A549 (cell line): Measurements from ENCODE around the gene KRT7. TPM values are rescaled to one million over a fixed set of nuclear protein-coding genes. Genes with fewer than 3 reads are reported as not detected.
A peak's percentile ranks its signal among the peaks of the same experiment; 100 is the strongest.

ENCODE experiments used
- ATAC-seq, 2 experiments: fragments of 200-7000 bp in 1 of 2; fragments of >200 bp in 1 of 2; cut with Nextera tagmentation in 1 of 2; cut with Tn5 transposase in 1 of 2; 3 replicates each; pipeline versions ENCODE4 v1.8.0 to v1.9.1; 2018 to 2020; ENCODE audit warnings: mild to moderate bottlenecking in 1 of 2, moderate library complexity in 1 of 2
- CTCF ChIA-PET: fragments of 300-600 bp; sonication (Branson Sonifier 250); formaldehyde crosslinking; extraction: SDS; loops from one replicate; lab custom pipeline; 2021; ENCODE audit warnings: antibody characterized with exemption, inconsistent platforms; lab: Yijun Ruan, JAX
- POLR2A ChIA-PET: fragments of 350-600 bp; formaldehyde crosslinking; extraction: SDS; loops from one replicate; lab custom pipeline; 2021; ENCODE audit warnings: antibody characterized with exemption, inconsistent platforms; lab: Yijun Ruan, JAX
- DNase-seq, 2 experiments: peaks; one replicate each; pipeline versions ENCODE4 v3.0.0 to v3.0.0-alpha.2; 2011 to 2016; ENCODE audit warnings: low read depth in 1 of 2, low spot score in 1 of 2
- FAIRE-seq: peaks from 2 replicates; lab custom pipeline; 2011; peaks lifted over from hg19 to GRCh38; lab: Jason Lieb, UNC
- H3K27ac ChIP-seq, 2 experiments: fragments of >200 bp; sonication (Bioruptor Twin); formaldehyde crosslinking; 3 replicates each; pipeline ENCODE4 v1.5.1; 2016 to 2017
- H3K4me1 ChIP-seq: fragments of >200 bp; sonication (Bioruptor Twin); formaldehyde crosslinking; 3 replicates; pipeline ENCODE4 v1.6.1; 2016
- H3K4me2 ChIP-seq: fragments of >200 bp; sonication (Bioruptor Twin); formaldehyde crosslinking; 3 replicates; pipeline ENCODE4 v1.6.1; 2016
- H3K4me3 ChIP-seq: fragments of >200 bp; sonication (Bioruptor Twin); formaldehyde crosslinking; 3 replicates; pipeline ENCODE4 v1.5.1; 2016
- H3K9me3 ChIP-seq: fragments of >200 bp; sonication (Bioruptor Twin); formaldehyde crosslinking; 3 replicates; pipeline ENCODE4 v1.6.1; 2016
- BHLHE40 ChIP-seq: IDR thresholded peaks from 2 replicates; pipeline ENCODE4 v1.6.1; 2012; ENCODE audit warnings: low read depth, low read length, inconsistent platforms
- CBX8 ChIP-seq: fragments of 200-600 bp; sonication (generic); IDR thresholded peaks from 2 replicates; pipeline ENCODE4 v1.6.1; 2016
- CTCF ChIP-seq: fragments of >200 bp; sonication (Bioruptor Twin); formaldehyde crosslinking; IDR thresholded peaks from 3 replicates; pipeline ENCODE4 v1.5.1; 2016
- E2F6 ChIP-seq: IDR thresholded peaks from 2 replicates; pipeline ENCODE4 v1.6.1; 2012; ENCODE audit warnings: low read depth, borderline replicate concordance
- EHMT2 ChIP-seq: fragments of 200-600 bp; sonication (generic); IDR thresholded peaks from 2 replicates; pipeline ENCODE4 v1.6.1; 2016; ENCODE audit warnings: antibody characterized with exemption, low read depth, mild to moderate bottlenecking, moderate library complexity
- ELK1 ChIP-seq: fragments of 150-350 bp; IDR thresholded peaks from 2 replicates; pipeline ENCODE4 v1.6.1; 2014; ENCODE audit warnings: low read depth, mild to moderate bottlenecking, low read length
- GATA3 ChIP-seq: IDR thresholded peaks from 2 replicates; pipeline ENCODE4 v1.6.1; 2012; ENCODE audit warnings: borderline replicate concordance
- HES2 ChIP-seq: fragments of >200 bp; sonication (Bioruptor Twin); formaldehyde crosslinking; IDR thresholded peaks from 2 replicates; pipeline ENCODE4 v1.6.1; 2016
- HOXA7 ChIP-seq: fragments of 250-450 bp; sonication (Bioruptor Pico); IDR thresholded peaks from 2 replicates; pipeline ENCODE4 v1.5.0; 2020; ENCODE audit warnings: mild to moderate bottlenecking, moderate library complexity
- HOXB13 ChIP-seq: fragments of 250-450 bp; sonication (Bioruptor Pico); IDR thresholded peaks from 2 replicates; pipeline ENCODE4 v1.5.0; 2020; ENCODE audit warnings: low read depth, mild to moderate bottlenecking, moderate library complexity
- JUN ChIP-seq, 2 experiments: fragments of >200 bp; sonication (Bioruptor Twin); formaldehyde crosslinking; IDR thresholded peaks; 2 replicates in 1 of 2; 3 replicates in 1 of 2; pipeline ENCODE4 v1.6.1; 2016 to 2017
- MAZ ChIP-seq: fragments of 150-350 bp; IDR thresholded peaks from 2 replicates; pipeline ENCODE4 v1.6.1; 2014; ENCODE audit warnings: antibody characterized with exemption, low read depth, low read length, borderline replicate concordance
- NPAS2 ChIP-seq: fragments of 250-450 bp; sonication (Bioruptor Pico); IDR thresholded peaks from 2 replicates; pipeline ENCODE4 v1.8.0; 2022; ENCODE audit warnings: mild to moderate bottlenecking, moderate library complexity, borderline replicate concordance
- PHF8 ChIP-seq: fragments of 200-600 bp; sonication (generic); IDR thresholded peaks from 2 replicates; pipeline ENCODE4 v1.6.1; 2016; ENCODE audit warnings: low read depth, mild to moderate bottlenecking, antibody characterized with exemption, moderate library complexity, borderline replicate concordance
- POLR2A ChIP-seq: IDR thresholded peaks from 2 replicates; pipeline ENCODE4 v1.6.1; 2012; ENCODE audit warnings: mild to moderate bottlenecking, low read length
- RAD21 ChIP-seq, 2 experiments: fragments of >200 bp in 1 of 2; sonication (Bioruptor Twin) in 1 of 2; formaldehyde crosslinking in 1 of 2; IDR thresholded peaks in 1 of 2; conservative IDR thresholded peaks in 1 of 2; 2 replicates in 1 of 2; 3 replicates in 1 of 2; pipeline ENCODE4 v1.6.1; 2012 to 2018; ENCODE audit warnings: inconsistent platforms in 1 of 2
- RCOR1 ChIP-seq: fragments of 150-350 bp; IDR thresholded peaks from 2 replicates; pipeline ENCODE4 v1.6.1; 2014; ENCODE audit warnings: antibody characterized with exemption, low read length, low read depth
- REST ChIP-seq: fragments of 200-600 bp; sonication (generic); IDR thresholded peaks from 2 replicates; pipeline ENCODE4 v1.6.1; 2016; ENCODE audit warnings: antibody characterized with exemption, mild to moderate bottlenecking, moderate library complexity
- RFX5 ChIP-seq: fragments of 450-650 bp; IDR thresholded peaks from 2 replicates; pipeline ENCODE4 v1.7.1; 2014; ENCODE audit warnings: antibody characterized with exemption, mild to moderate bottlenecking, moderate library complexity
- TFCP2L1 ChIP-seq: fragments of 250-450 bp; sonication (Bioruptor Pico); IDR thresholded peaks from 2 replicates; pipeline ENCODE4 v1.5.0; 2021; ENCODE audit warnings: mild to moderate bottlenecking
- ZNF302 ChIP-seq: fragments of 250-450 bp; sonication (Bioruptor Pico); IDR thresholded peaks from 2 replicates; pipeline ENCODE4 v1.9.0; 2021; ENCODE audit warnings: inconsistent platforms, mild to moderate bottlenecking, moderate library complexity
- WGBS: methylation state at CpG from one replicate; pipeline ENCODE4 v1.1.6; 2017; ENCODE audit errors: missing lambda C conversion rate; 5-methylcytosine and 5-hydroxymethylcytosine counted together
- polyA plus RNA-seq, 4 experiments: library from polyadenylated mRNA; depleted of rRNA in 3 of 4; stranded (reverse); fragments of >200 nt; fragmentation: RNase III in 1 of 4; extraction: RNeasy Plus Mini Kit Qiagen cat#74134 plus additional on column Dnase treatment in 1 of 4; gene quantifications; 2 replicates in 3 of 4; 3 replicates in 1 of 4; pipeline ENCODE4 v1.2.3, GENCODE V29; 2011 to 2017

Gene KRT7
- polyA plus RNA-seq, 2 of the 4 experiments (the other 2 are of a cell fraction) = 2,623 to 3,055 TPM

- no peak overlapping the region for H3K4me3 ChIP-seq
- ATAC-seq = no peak
- ChIA-PET CTCF (interaction anchor here (0.9 to 14.1 kb wide), 4 partner anchors 9 to 673 kb away, joined by 3 to 175 read pairs (median 4); no protein-coding TSS in a partner anchor), POLR2A (interaction anchor here (0.6 kb wide), 1 partner anchor 30 kb away, joined by 3 read pairs; no protein-coding TSS in a partner anchor)
- no peak for DNase-seq
- FAIRE-seq = no peak
- H3K27ac ChIP-seq = peak overlapping the region; percentile 87 to 96
- no peaks in the 10 kb centered on the region for H3K9me3 ChIP-seq
- peaks cover 94% of the 10 kb centered on the region for H3K4me1 ChIP-seq
- H3K4me2 ChIP-seq = no peak overlapping the region
- WGBS = 91% methylated on average over 8 of the region's 9 CpGs
- no peak for TF ChIP-seq RFX5
- no peak for TF ChIP-seq POLR2A
- TF ChIP-seq PHF8 = no peak
- no peak for TF ChIP-seq ZNF302
- TF ChIP-seq HOXA7 (CRISPR knock-in tag) = no peak
Measured at GRCh38 chr12:52206304-52207040, 26.6 kb upstream of the KRT7 start.

- no peak for FAIRE-seq
- H3K4me3 ChIP-seq = no peak overlapping the region
- ChIA-PET CTCF (interaction anchor here (0.9 to 14.1 kb wide), 4 partner anchors 9 to 47 kb away, joined by 3 to 175 read pairs (median 4); partner anchors contain the start of gene KRT7), POLR2A (interaction anchor here (0.9 kb wide), 1 partner anchor 16 kb away, joined by 4 read pairs; no protein-coding TSS in a partner anchor)
- no peak for ATAC-seq
- DNase-seq = no peak
- TF ChIP-seq TFCP2L1 (CRISPR knock-in tag) = no peak
- TF ChIP-seq MAZ = no peak
- TF ChIP-seq CBX8 = no peak
- no peak for TF ChIP-seq E2F6
- TF ChIP-seq RAD21 (conservative IDR thresholded peaks at IDR 0.05 in 1 of 2, IDR thresholded peaks at IDR 0.05 in 1 of 2) = no peak
- no peak for TF ChIP-seq HOXB13
- TF ChIP-seq HES2 = no peak
- TF ChIP-seq NPAS2 (CRISPR knock-in tag) = no peak
- TF ChIP-seq EHMT2 = no peak
- no peak for TF ChIP-seq ZNF302
- TF ChIP-seq RCOR1 = no peak
- TF ChIP-seq REST = no peak
- no peak for TF ChIP-seq JUN (IDR thresholded peaks at IDR 0.05)
- no peak for TF ChIP-seq POLR2A
- TF ChIP-seq CTCF = no peak
- TF ChIP-seq GATA3 = no peak
- TF ChIP-seq ELK1 = no peak
- no peak for TF ChIP-seq BHLHE40
- peak overlapping the region; percentile 87 to 96 for H3K27ac ChIP-seq
- 93% methylated on average over 2 of the region's 2 CpGs for WGBS
- H3K4me1 ChIP-seq = peaks cover 87% of the 10 kb centered on the region
- H3K9me3 ChIP-seq = no peaks in the 10 kb centered on the region
- H3K4me2 ChIP-seq = peak overlapping the region; percentile 44; the same call in 2 of the 3 replicates
Measured at GRCh38 chr12:52207106-52207505, 25.9 kb upstream of the KRT7 start.
